Left ventricle myocardium inferior (tissue), 1 donor: ENCODE results near the gene ZFHX3. TPM values are rescaled to one million over a fixed set of nuclear protein-coding genes. Genes with fewer than 3 reads are reported as not detected.

ENCODE experiments used
- DNase-seq: peaks from one replicate; pipeline ENCODE4 v3.0.0-alpha.2; 2020
- H3K27ac ChIP-seq: fragments of 200-600 bp; replicated peaks from 2 replicates; pipeline ENCODE4 v1.8.0; 2021
- H3K27me3 ChIP-seq: fragments of 200-600 bp; 2 replicates; pipeline ENCODE4 v1.8.0; 2021; ENCODE audit warnings: low read depth
- H3K36me3 ChIP-seq: fragments of 200-600 bp; 2 replicates; pipeline ENCODE4 v1.8.0; 2021
- H3K4me1 ChIP-seq: fragments of 200-600 bp; 2 replicates; pipeline ENCODE4 v1.8.0; 2021
- H3K4me3 ChIP-seq: fragments of 200-600 bp; 2 replicates; pipeline ENCODE4 v1.8.0; 2021; ENCODE audit warnings: mild to moderate bottlenecking, moderate library complexity
- H3K9me3 ChIP-seq: fragments of 200-600 bp; replicated peaks from 2 replicates; pipeline ENCODE4 v1.8.0; 2021
- intact Hi-C: fragments of 100-400 bp; cut with micrococcal nuclease; formaldehyde crosslinking; loops from one replicate; pipeline ENCODE4 v1.11.0; 2022
- total RNA-seq: library from RNA; stranded (reverse); fragmentation: NEBNext Ultra II Directional; extraction: Animal tissue kit (Norgen Biotek cat#: 25700); gene quantifications from one replicate; pipeline ENCODE4 v1.2.1, GENCODE V29; 2021
- TF ChIP-seq, protein P1 (sequence below): fragments of 200-600 bp; IDR thresholded peaks from 2 replicates; pipeline ENCODE4 v1.8.0; 2021; ENCODE audit warnings: antibody characterized with exemption, mild to moderate bottlenecking, borderline replicate concordance
- donor health status: DM: no; HTN: yes; CAD: no; lungs with severe emphysema.

The ZFHX3 gene
- total RNA-seq, 1 donor from 2014 or later: 9.6 TPM

- TF ChIP-seq, protein P1, sequence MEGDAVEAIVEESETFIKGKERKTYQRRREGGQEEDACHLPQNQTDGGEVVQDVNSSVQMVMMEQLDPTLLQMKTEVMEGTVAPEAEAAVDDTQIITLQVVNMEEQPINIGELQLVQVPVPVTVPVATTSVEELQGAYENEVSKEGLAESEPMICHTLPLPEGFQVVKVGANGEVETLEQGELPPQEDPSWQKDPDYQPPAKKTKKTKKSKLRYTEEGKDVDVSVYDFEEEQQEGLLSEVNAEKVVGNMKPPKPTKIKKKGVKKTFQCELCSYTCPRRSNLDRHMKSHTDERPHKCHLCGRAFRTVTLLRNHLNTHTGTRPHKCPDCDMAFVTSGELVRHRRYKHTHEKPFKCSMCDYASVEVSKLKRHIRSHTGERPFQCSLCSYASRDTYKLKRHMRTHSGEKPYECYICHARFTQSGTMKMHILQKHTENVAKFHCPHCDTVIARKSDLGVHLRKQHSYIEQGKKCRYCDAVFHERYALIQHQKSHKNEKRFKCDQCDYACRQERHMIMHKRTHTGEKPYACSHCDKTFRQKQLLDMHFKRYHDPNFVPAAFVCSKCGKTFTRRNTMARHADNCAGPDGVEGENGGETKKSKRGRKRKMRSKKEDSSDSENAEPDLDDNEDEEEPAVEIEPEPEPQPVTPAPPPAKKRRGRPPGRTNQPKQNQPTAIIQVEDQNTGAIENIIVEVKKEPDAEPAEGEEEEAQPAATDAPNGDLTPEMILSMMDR: no peak
Observed at GRCh38 chr16:72836181-72836580, 211.7 kb downstream of the ZFHX3 start.

DNA sequence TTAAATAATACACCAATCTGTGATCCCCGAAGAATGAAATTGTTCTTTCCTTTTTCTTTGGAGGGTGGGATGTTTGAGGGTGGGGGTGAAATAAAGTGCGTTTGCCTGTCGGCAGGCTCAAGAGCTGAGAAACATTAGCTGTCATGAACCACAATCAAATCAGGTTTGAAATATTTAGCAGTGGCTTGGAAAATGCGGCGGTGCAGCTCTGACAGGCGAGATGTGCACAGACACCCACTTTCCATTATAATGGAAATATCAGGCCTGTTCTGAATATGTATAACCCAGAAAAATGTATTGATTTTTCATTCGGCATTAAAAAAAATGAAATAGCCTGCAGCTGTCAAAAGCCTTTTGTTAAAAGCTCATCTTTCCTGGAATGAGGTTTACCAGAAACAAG lies 212.8 kb downstream of the ZFHX3 start:
- intact Hi-C loops: loop anchor here (10.0 kb wide), 1 partner anchor 220 kb away; no protein-coding TSS in a partner anchor
- Histone ChIP-seq H3K36me3 (no peaks in the 10 kb centered on the region), H3K27me3 (no peaks in the 10 kb centered on the region), H3K27ac (no peak overlapping the region), H3K4me1 (peaks cover 13% of the 10 kb centered on the region), H3K9me3 (no peaks in the 10 kb centered on the region), H3K4me3 (no peak overlapping the region)
- TF ChIP-seq, protein P1: no peak
- no peak for DNase-seq

More at GRCh38 chr16:72836181-72836580, 211.7 kb downstream of the ZFHX3 start:
- Histone ChIP-seq H3K4me3 (no peak overlapping the region), H3K27me3 (no peaks in the 10 kb centered on the region), H3K4me1 (peaks cover 17% of the 10 kb centered on the region), H3K27ac (no peak overlapping the region), H3K9me3 (no peaks in the 10 kb centered on the region), H3K36me3 (no peaks in the 10 kb centered on the region)
- no peak for DNase-seq
- intact Hi-C loops: loop anchor here (10.0 kb wide), 1 partner anchor 219 kb away; no protein-coding TSS in a partner anchor

- H3K9me3 ChIP-seq: no peaks in the 10 kb centered on the region
- H3K27ac ChIP-seq: no peak overlapping the region
- TF ChIP-seq, protein P1: no peak
- intact Hi-C loops: loop anchor here (5.0 to 10.0 kb wide), 2 partner anchors 220 to 363 kb away; no protein-coding TSS in a partner anchor
- no peaks in the 10 kb centered on the region for H3K27me3 ChIP-seq
- H3K4me3 ChIP-seq: no peak overlapping the region
- H3K4me1 ChIP-seq: peaks cover 15% of the 10 kb centered on the region
- no peak for DNase-seq
- H3K36me3 ChIP-seq: peaks cover 2% of the 10 kb centered on the region
Observed at GRCh38 chr16:72834499-72834898, 213.4 kb downstream of the ZFHX3 start.

DNA sequence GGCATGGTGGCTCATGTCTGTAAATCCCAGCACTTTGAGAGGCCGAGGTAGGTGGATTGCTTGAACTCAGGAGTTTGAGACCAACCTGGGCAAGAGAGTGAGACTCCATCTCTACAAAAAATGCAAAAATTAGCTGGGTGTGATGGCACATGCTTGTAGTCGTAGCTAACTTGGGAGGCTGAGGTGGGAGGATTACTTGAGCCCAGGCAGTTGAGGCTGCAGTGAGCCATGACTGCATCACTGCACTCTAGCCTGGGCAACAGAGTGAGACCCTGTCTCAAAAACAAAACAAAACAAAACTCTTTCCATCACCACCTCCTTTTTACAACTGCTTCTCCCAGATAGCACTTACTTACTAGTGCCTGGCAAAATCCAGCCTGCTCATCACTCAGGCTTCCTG lies 214.0 kb downstream of the ZFHX3 start:
- H3K27ac ChIP-seq: peak overlapping the region; percentile 46
- TF ChIP-seq, protein P1: no peak
- peaks cover 15% of the 10 kb centered on the region for H3K4me1 ChIP-seq
- intact Hi-C loops: loop anchor here (5.0 to 10.0 kb wide), 2 partner anchors 221 to 363 kb away; no protein-coding TSS in a partner anchor
- no peak for DNase-seq
- H3K4me3 ChIP-seq: no peak overlapping the region
- H3K27me3 ChIP-seq: no peaks in the 10 kb centered on the region
- no peaks in the 10 kb centered on the region for H3K9me3 ChIP-seq
- H3K36me3 ChIP-seq: peaks cover 7% of the 10 kb centered on the region

GRCh38 chr16:72833482-72833881 lies 214.4 kb downstream of the ZFHX3 start:
- intact Hi-C loops: loop anchor here (5.0 to 10.0 kb wide), 2 partner anchors 221 to 364 kb away; no protein-coding TSS in a partner anchor
- Histone ChIP-seq H3K27ac (peak overlapping the region; percentile 46), H3K4me3 (no peak overlapping the region), H3K27me3 (no peaks in the 10 kb centered on the region), H3K9me3 (no peaks in the 10 kb centered on the region), H3K4me1 (peaks cover 15% of the 10 kb centered on the region), H3K36me3 (peaks cover 9% of the 10 kb centered on the region)
- TF ChIP-seq, protein P1: no peak
- no peak for DNase-seq
